Endothelial cell of umbilical vein (primary cell): ENCODE measurements around the gene ZNRF1. TPM values are rescaled to one million over a fixed set of nuclear protein-coding genes. Genes with fewer than 3 reads are reported as not detected.

Source experiments
- BruUV-seq: library from RNA; stranded (reverse); fragments of 400-500 nt; replicated peaks from 2 replicates; lab custom pipeline; 2021; lab: Mats Ljungman, UMichigan
- CTCF ChIA-PET: fragments of 300-600, 350-600 bp; sonication (Branson Sonifier 250); formaldehyde crosslinking; loops from one replicate; lab custom pipeline; 2021; ENCODE audit warnings: antibody characterized with exemption, inconsistent platforms; lab: Charles Lee
- POLR2A ChIA-PET: fragments of 300-600, 350-600 bp; sonication (Branson Sonifier 250); formaldehyde crosslinking; loops from one replicate; lab custom pipeline; 2021; ENCODE audit warnings: antibody characterized with exemption, inconsistent platforms; lab: Charles Lee
- DNase-seq: peaks from one replicate; pipeline ENCODE4 v3.0.0-alpha.2; 2011; ENCODE audit warnings: low read depth, low spot score
- FAIRE-seq: peaks from 2 replicates; lab custom pipeline; 2011; peaks lifted over from hg19 to GRCh38; lab: Jason Lieb, UNC
- H2AFZ ChIP-seq: 2 replicates; pipeline ENCODE4 v1.6.0; 2012; ENCODE audit warnings: low read depth, low read length, control low read depth, inconsistent platforms
- H3K27ac ChIP-seq: 2 replicates; pipeline ENCODE4 v1.5.1; 2011; ENCODE audit warnings: low read depth, mild to moderate bottlenecking, control low read depth, low read length, moderate library complexity; ENCODE audit not compliant: insufficient read depth
- H3K27me3 ChIP-seq, 2 experiments: 2 replicates each; pipeline versions ENCODE4 v1.6.0 to v1.6.1; 2011; ENCODE audit warnings: low read length in 2 of 2, mixed read lengths in 1 of 2; ENCODE audit not compliant: control insufficient read depth in 2 of 2, insufficient read depth in 2 of 2
- H3K36me3 ChIP-seq, 2 experiments: 2 replicates in 1 of 2; 3 replicates in 1 of 2; pipeline ENCODE4 v1.5.1; 2011; ENCODE audit warnings: low read length in 2 of 2, mild to moderate bottlenecking in 1 of 2, moderate library complexity in 1 of 2; ENCODE audit not compliant: control insufficient read depth in 2 of 2, insufficient read depth in 2 of 2; ENCODE audit errors: extremely low read depth in 1 of 2
- H3K4me1 ChIP-seq: 3 replicates; pipeline ENCODE4 v1.5.1; 2011; ENCODE audit warnings: mild to moderate bottlenecking, low read length; ENCODE audit not compliant: control insufficient read depth, insufficient read depth; ENCODE audit errors: extremely low read depth
- H3K4me2 ChIP-seq: 2 replicates; pipeline ENCODE4 v1.6.1; 2011; ENCODE audit warnings: low read length, control low read depth, mixed read lengths; ENCODE audit not compliant: insufficient read depth
- H3K4me3 ChIP-seq, 3 experiments: fragments of 200-600 bp in 1 of 3; sonication (generic), shearing (Covaris generic) in 1 of 3; replicated peaks in 1 of 3; 2 replicates each; pipeline ENCODE4 v1.5.1; 2011 to 2016; ENCODE audit warnings: control low read depth in 3 of 3, low read length in 3 of 3, mild to moderate bottlenecking in 2 of 3, inconsistent platforms in 1 of 3, low read depth in 1 of 3, moderate library complexity in 1 of 3; ENCODE audit not compliant: insufficient read depth in 1 of 3
- H3K79me2 ChIP-seq: 2 replicates; pipeline ENCODE4 v1.6.0; 2012; ENCODE audit warnings: low read length, inconsistent platforms; ENCODE audit not compliant: control insufficient read depth, insufficient read depth
- H3K9ac ChIP-seq: replicated peaks from 2 replicates; pipeline ENCODE3; 2011; ENCODE audit warnings: low read length, control low read depth; ENCODE audit not compliant: insufficient read depth; ENCODE audit errors: extremely low read depth
- H3K9me1 ChIP-seq: replicated peaks from 3 replicates; pipeline ENCODE4 v1.6.0; 2011; ENCODE audit warnings: mild to moderate bottlenecking, low read length; ENCODE audit not compliant: control insufficient read depth, insufficient read depth; ENCODE audit errors: extremely low read depth
- H3K9me3 ChIP-seq: replicated peaks from 2 replicates; pipeline ENCODE4 v1.5.1; 2012; ENCODE audit warnings: low read length, inconsistent platforms; ENCODE audit not compliant: control insufficient read depth, insufficient read depth
- H4K20me1 ChIP-seq: replicated peaks from 2 replicates; pipeline ENCODE3; 2011; ENCODE audit warnings: mild to moderate bottlenecking, low read length; ENCODE audit not compliant: control insufficient read depth, insufficient read depth; ENCODE audit errors: extremely low read depth
- CTCF ChIP-seq, 2 donors: IDR thresholded peaks; 1 replicate in 1 of 2; 2 replicates in 1 of 2; pipeline ENCODE4 v1.5.1; 2011; ENCODE audit warnings: low read length in 2 of 2, mild to moderate bottlenecking in 2 of 2, moderate library complexity in 2 of 2, control low read depth in 1 of 2, inconsistent platforms in 1 of 2, low read depth in 1 of 2; ENCODE audit not compliant: insufficient read depth in 1 of 2; ENCODE audit errors: extremely low read depth in 1 of 2
- EZH2 ChIP-seq: IDR thresholded peaks from 2 replicates; pipeline ENCODE4 v1.6.1; 2012; ENCODE audit warnings: borderline replicate concordance, low read depth, mild to moderate bottlenecking, moderate library complexity, low read length, inconsistent platforms; ENCODE audit not compliant: severe bottlenecking
- FOS ChIP-seq: IDR thresholded peaks from 2 replicates; pipeline ENCODE4 v1.6.1; 2011; ENCODE audit warnings: mild to moderate bottlenecking, low read length, moderate library complexity, borderline replicate concordance; ENCODE audit not compliant: insufficient read depth
- GATA2 ChIP-seq: IDR thresholded peaks from 2 replicates; pipeline ENCODE4 v1.7.0; 2011; ENCODE audit warnings: low read depth, mild to moderate bottlenecking, moderate library complexity, mixed read lengths, low read length; ENCODE audit not compliant: insufficient read length, insufficient read depth
- JUN ChIP-seq: IDR thresholded peaks from 2 replicates; pipeline ENCODE4 v1.6.1; 2011; ENCODE audit warnings: borderline replicate concordance, low read depth; ENCODE audit not compliant: insufficient read length, insufficient read depth
- MAX ChIP-seq: IDR thresholded peaks from 2 replicates; pipeline ENCODE4 v1.6.1; 2011; ENCODE audit not compliant: insufficient read depth, insufficient read length
- MYC ChIP-seq: IDR thresholded peaks from one replicate; pipeline ENCODE4 v1.6.1; 2011; ENCODE audit warnings: mild to moderate bottlenecking, low read depth, low read length
- POLR2A ChIP-seq: IDR thresholded peaks from 2 replicates; pipeline ENCODE4 v1.6.1; 2012; ENCODE audit warnings: low read depth, mild to moderate bottlenecking, control low read depth, low read length
- POLR2AphosphoS5 ChIP-seq: IDR thresholded peaks from 2 replicates; pipeline ENCODE4 v1.6.1; 2012; ENCODE audit warnings: low read depth, mild to moderate bottlenecking, control low read depth, low read length, moderate library complexity; ENCODE audit not compliant: insufficient read depth
- dilution Hi-C: fragments of 300-500 bp; cut with MboI; formaldehyde crosslinking; loops from one replicate; pipeline ENCODE4 v1.15.0; 2019; ENCODE audit warnings: low sequenced_read_pairs; ENCODE audit not compliant: extremely low pct_ligation_motif_present
- intact Hi-C: fragments of 100-400 bp; cut with micrococcal nuclease; formaldehyde crosslinking; loops from one replicate; pipeline ENCODE4 v1.10.0; 2022
- polyA plus RNA-seq, 4 experiments: library from polyadenylated mRNA; depleted of rRNA in 3 of 4; stranded (reverse) in 3 of 4; unstranded in 1 of 4; fragments of >200 nt; gene quantifications; 2 replicates each; pipeline versions ENCODE4 v1.2.1 to v1.2.3, GENCODE V29; 2011 to 2012; ENCODE audit warnings: missing spikeins in 1 of 4
- total RNA-seq: library from RNA; stranded (reverse); gene quantifications from 2 replicates; pipeline ENCODE4 v1.2.3, GENCODE V29; 2021

Gene ZNRF1
- total and polyA plus RNA-seq, 2 donors (not counting 3 experiments of a cell fraction or from before 2014, with no cell fraction given), result 23.7 to 34.9 TPM

GRCh38 chr16:74973304-74973703 is 25.5 kb upstream of the ZNRF1 start:
- no peak overlapping the region for H2AFZ ChIP-seq
- H3K27ac ChIP-seq, result no peak overlapping the region
- H3K9me1 ChIP-seq, result no peaks in the 10 kb centered on the region
- H3K4me1 ChIP-seq, result no peaks in the 10 kb centered on the region
- H3K27me3 ChIP-seq, result no peaks in the 10 kb centered on the region
- ChIA-PET CTCF (no interaction called here), POLR2A (no interaction called here)
- TF ChIP-seq POLR2AphosphoS5, result no peak
- TF ChIP-seq CTCF (IDR thresholded peaks at IDR 0.05; ENCODE audit: extremely low read depth in 1 of 2, insufficient read depth in 1 of 2, low read depth in 1 of 2, low read length in 2 of 2), result no peak
- no peak for TF ChIP-seq POLR2A
- TF ChIP-seq GATA2, result no peak
- no peak for TF ChIP-seq JUN
- no peak for TF ChIP-seq MAX
- FAIRE-seq, result no peak
- no peaks in the 10 kb centered on the region for H4K20me1 ChIP-seq
- no peaks in the 10 kb centered on the region for H3K36me3 ChIP-seq
- no peaks in the 10 kb centered on the region for H3K9me3 ChIP-seq
- intact Hi-C loops (no loop called here), dilution Hi-C loops (no loop called here)
- no TSS peak for BruUV-seq
- H3K4me3 ChIP-seq, result no peak overlapping the region
- H3K9ac ChIP-seq, result no peak overlapping the region
- H3K4me2 ChIP-seq, result no peak overlapping the region
- DNase-seq, result no peak
- H3K79me2 ChIP-seq, result no peaks in the 10 kb centered on the region

- no TSS peak for BruUV-seq
- intact Hi-C loops, result no loop called here
- no peak overlapping the region for H2AFZ ChIP-seq
- POLR2A ChIA-PET, result no interaction called here
- CTCF ChIA-PET, result no interaction called here
- FAIRE-seq (no peak), DNase-seq (no peak)
- no peak overlapping the region for H3K9ac ChIP-seq
- dilution Hi-C loops, result no loop called here
- H3K9me1 ChIP-seq, result no peaks in the 10 kb centered on the region
- H3K4me3 ChIP-seq, result no peak overlapping the region
- H3K79me2 ChIP-seq, result peaks cover 2% of the 10 kb centered on the region
- H3K4me1 ChIP-seq, result no peaks in the 10 kb centered on the region
- TF ChIP-seq FOS (no peak), MYC (no peak), GATA2 (no peak), MAX (no peak), CTCF (IDR thresholded peaks at IDR 0.05; ENCODE audit: extremely low read depth in 1 of 2, insufficient read depth in 1 of 2, low read depth in 1 of 2, low read length in 2 of 2) (no peak), EZH2 (no peak), JUN (no peak), POLR2A (no peak), POLR2AphosphoS5 (no peak)
- H3K4me2 ChIP-seq, result no peak overlapping the region
- no peak overlapping the region for H3K27ac ChIP-seq
- H4K20me1 ChIP-seq, result no peaks in the 10 kb centered on the region
- H3K9me3 ChIP-seq, result no peaks in the 10 kb centered on the region
- H3K27me3 ChIP-seq, result no peaks in the 10 kb centered on the region
- H3K36me3 ChIP-seq, result no peaks in the 10 kb centered on the region
Measured at GRCh38 chr16:74975591-74975990, 23.2 kb upstream of the ZNRF1 start.
